H1 (cell line): ENCODE results near the gene OR12D1.
"Not testable (repeated sequence)": the region's sequence is repeated elsewhere in the genome, so short reads cannot be mapped to it uniquely, and the experiment has no call there.

Experiments used
- ATF2 ChIP-seq: IDR thresholded peaks from 2 replicates; pipeline ENCODE4 v1.6.1; 2012; ENCODE audit warnings: low read length, inconsistent platforms
- ATF3 ChIP-seq: IDR thresholded peaks from 2 replicates; pipeline ENCODE4 v1.6.1; 2011; ENCODE audit warnings: low read depth, mild to moderate bottlenecking, low read length; ENCODE audit not compliant: insufficient read depth
- CHD2 ChIP-seq: IDR thresholded peaks from 2 replicates; pipeline ENCODE4 v1.6.1; 2012; ENCODE audit warnings: low read length, improper control_type of control experiment
- CTCF ChIP-seq, 3 experiments: IDR thresholded peaks; 1 replicate in 2 of 3; 2 replicates in 1 of 3; pipeline versions ENCODE4 v1.5.1 to v1.6.1; 2011; ENCODE audit warnings: low read length in 3 of 3, mild to moderate bottlenecking in 3 of 3, inconsistent platforms in 2 of 3, low read depth in 1 of 3, moderate library complexity in 1 of 3; ENCODE audit not compliant: insufficient read depth in 1 of 3; ENCODE audit errors: control extremely low read depth in 1 of 3
- E2F6 ChIP-seq: IDR thresholded peaks from 2 replicates; pipeline ENCODE4 v1.6.1; 2012; ENCODE audit warnings: inconsistent platforms
- EP300 ChIP-seq, 2 experiments: IDR thresholded peaks; 1 replicate in 1 of 2; 2 replicates in 1 of 2; pipeline ENCODE4 v1.6.1; 2011 to 2012; ENCODE audit warnings: low read depth in 2 of 2, low read length in 2 of 2, mild to moderate bottlenecking in 2 of 2, borderline replicate concordance in 1 of 2, inconsistent platforms in 1 of 2, moderate library complexity in 1 of 2
- EZH2 ChIP-seq: fragments of 200-600 bp; sonication (generic); IDR thresholded peaks from 2 replicates; pipeline ENCODE4 v1.7.1; 2012; ENCODE audit warnings: low read depth, mild to moderate bottlenecking, moderate library complexity, low read length, inconsistent platforms; ENCODE audit not compliant: severe bottlenecking
- JUN ChIP-seq: IDR thresholded peaks from 2 replicates; pipeline ENCODE4 v1.6.1; 2011; ENCODE audit warnings: low read depth, mild to moderate bottlenecking, improper control_type of control experiment, low read length
- POLR2A ChIP-seq, 2 experiments: IDR thresholded peaks; 1 replicate in 1 of 2; 2 replicates in 1 of 2; pipeline ENCODE4 v1.6.1; 2011; ENCODE audit warnings: low read depth in 2 of 2, low read length in 2 of 2, mild to moderate bottlenecking in 2 of 2; ENCODE audit errors: control extremely low read depth in 1 of 2
- POLR2AphosphoS5 ChIP-seq: IDR thresholded peaks from 2 replicates; pipeline ENCODE4 v1.6.1; 2011; ENCODE audit warnings: low read depth, low read length
- SIN3A ChIP-seq, 2 experiments: IDR thresholded peaks in 1 of 2; conservative IDR thresholded peaks in 1 of 2; 2 replicates each; pipeline ENCODE4 v1.6.1; 2011 to 2012; ENCODE audit warnings: low read length in 2 of 2, improper control_type of control experiment in 1 of 2, low read depth in 1 of 2, mild to moderate bottlenecking in 1 of 2
- USF2 ChIP-seq: IDR thresholded peaks from 2 replicates; pipeline ENCODE4 v1.6.1; 2011; ENCODE audit warnings: low read length, improper control_type of control experiment
- YY1 ChIP-seq: IDR thresholded peaks from 2 replicates; pipeline ENCODE4 v1.6.1; 2011; ENCODE audit warnings: low read depth, mild to moderate bottlenecking, low read length

GRCh38 chr6:29444031-29444430 lies 29.3 kb downstream of the OR12D1 start:
- TF ChIP-seq EZH2; E2F6; JUN; SIN3A (conservative IDR thresholded peaks at IDR 0.05 in 1 of 2, IDR thresholded peaks at IDR 0.05 in 1 of 2; ENCODE audit: low read depth in 1 of 2, low read length in 2 of 2); CTCF (IDR thresholded peaks at IDR 0.05; ENCODE audit: control extremely low read depth in 1 of 3, insufficient read depth in 1 of 3, low read depth in 1 of 3, low read length in 3 of 3); POLR2AphosphoS5; USF2; ATF3; POLR2A (IDR thresholded peaks at IDR 0.05; ENCODE audit: control extremely low read depth in 1 of 2, low read depth in 2 of 2, low read length in 2 of 2); YY1; EP300 (IDR thresholded peaks at IDR 0.05; ENCODE audit: borderline replicate concordance in 1 of 2, low read depth in 2 of 2, low read length in 2 of 2); ATF2; CHD2: not testable (repeated sequence)
